Lower lobe of right lung (tissue), 2 donors: ENCODE measurements around the gene FGGY. TPM values are rescaled to one million over a fixed set of nuclear protein-coding genes. Genes with fewer than 3 reads are reported as not detected.
A peak's percentile ranks its signal among the peaks of the same experiment; 100 is the strongest.

Experiments used
- ATAC-seq, 2 donors: fragments of 200-7000 bp; cut with Tn5 transposase; one replicate each; pipeline ENCODE4 v1.9.1; 2020 to 2022; ENCODE audit warnings: mild to moderate bottlenecking in 2 of 2, moderate library complexity in 2 of 2
- DNase-seq: peaks from one replicate; pipeline ENCODE4 v3.0.0-alpha.2; 2020
- H3K27ac ChIP-seq: fragments of 200-600 bp; one replicate; pipeline ENCODE4 v1.8.0; 2022
- H3K27me3 ChIP-seq: fragments of 200-600 bp; one replicate; pipeline ENCODE4 v1.8.0; 2022; ENCODE audit warnings: low read depth
- H3K36me3 ChIP-seq: fragments of 200-600 bp; one replicate; pipeline ENCODE4 v1.8.0; 2022; ENCODE audit warnings: mild to moderate bottlenecking
- H3K4me1 ChIP-seq: fragments of 200-600 bp; one replicate; pipeline ENCODE4 v1.8.0; 2022
- H3K4me3 ChIP-seq: fragments of 200-600 bp; one replicate; pipeline ENCODE4 v1.8.0; 2022; ENCODE audit warnings: mild to moderate bottlenecking
- H3K9me3 ChIP-seq: fragments of 200-600 bp; one replicate; pipeline ENCODE4 v1.8.0; 2022
- CTCF ChIP-seq: fragments of 200-600 bp; IDR thresholded peaks from one replicate; pipeline ENCODE4 v1.8.0; 2022; ENCODE audit warnings: antibody characterized with exemption, mild to moderate bottlenecking
- intact Hi-C: fragments of 100-400 bp; cut with DNase I; formaldehyde crosslinking; loops from one replicate; pipeline ENCODE4 v1.11.0; 2022
- total RNA-seq: library from RNA; stranded (reverse); fragmentation: NEBNext Ultra II Directional; extraction: Animal tissue kit (Norgen Biotek cat#: 25700); gene quantifications from one replicate; pipeline ENCODE4 v1.2.1, GENCODE V29; 2021
- donor health status: DM: no; HTN: yes; CAD: no; lungs with severe emphysema.

The FGGY gene
- total RNA-seq, 1 donor from 2014 or later, result 31.4 TPM

DNA sequence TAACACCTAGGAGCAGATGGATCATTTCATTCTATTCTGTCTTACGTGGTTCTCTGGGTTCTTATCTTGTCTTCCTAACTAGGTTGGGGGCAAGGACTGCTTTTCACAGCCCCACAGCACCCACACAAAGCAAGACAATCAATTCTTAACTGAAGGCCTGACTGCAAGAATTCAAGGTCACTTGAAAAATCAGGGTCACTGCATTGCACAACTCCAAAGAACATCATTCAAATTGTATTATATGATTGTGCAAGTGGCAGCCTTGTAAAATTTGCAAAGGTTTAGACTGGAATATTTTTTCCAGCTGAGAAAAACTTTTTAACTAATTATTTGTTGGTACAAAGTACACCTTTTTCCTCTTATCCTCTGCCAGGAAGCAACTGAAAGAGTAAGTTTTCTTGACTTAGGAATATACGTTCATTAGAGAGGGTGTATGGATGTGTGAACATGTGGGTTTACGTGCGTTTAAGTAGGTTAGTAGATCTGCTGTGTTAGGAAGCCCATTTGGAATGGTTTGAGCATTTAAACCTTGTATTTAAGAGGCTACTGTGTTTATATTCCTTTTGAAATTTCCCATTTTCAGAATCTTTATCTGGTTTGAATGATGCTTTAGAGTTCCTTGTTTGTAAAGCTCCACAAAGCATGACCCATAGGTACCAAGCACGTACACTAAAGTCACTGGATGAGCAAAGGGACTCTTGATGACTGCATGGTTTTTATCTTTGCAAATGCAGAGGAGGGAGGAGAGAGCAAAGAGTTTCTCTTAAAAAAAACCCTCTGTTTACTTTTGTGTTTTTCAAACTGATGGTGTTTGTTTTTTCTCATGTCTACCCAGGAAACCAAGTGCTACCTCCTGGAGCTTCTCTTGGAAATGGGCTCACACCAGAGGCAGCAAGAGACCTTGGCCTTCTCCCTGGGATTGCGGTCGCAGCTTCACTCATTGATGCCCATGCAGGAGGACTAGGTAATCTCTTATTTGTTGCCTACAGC lies 214.9 kb downstream of the FGGY start:
- Histone ChIP-seq H3K27ac (no peak overlapping the region), H3K36me3 (no peaks in the 10 kb centered on the region), H3K9me3 (no peaks in the 10 kb centered on the region), H3K27me3 (no peaks in the 10 kb centered on the region), H3K4me1 (no peaks in the 10 kb centered on the region), H3K4me3 (no peak overlapping the region)
- intact Hi-C loops, result no loop called here
- no peak for ATAC-seq
- DNase-seq, result no peak
- TF ChIP-seq CTCF, result no peak

GRCh38 chr1:59512702-59513101 lies 215.8 kb downstream of the FGGY start:
- Histone ChIP-seq H3K36me3 (no peaks in the 10 kb centered on the region), H3K27ac (no peak overlapping the region), H3K4me3 (no peak overlapping the region), H3K4me1 (no peaks in the 10 kb centered on the region), H3K9me3 (no peaks in the 10 kb centered on the region), H3K27me3 (no peaks in the 10 kb centered on the region)
- DNase-seq (no peak), ATAC-seq (no peak)
- no peak for TF ChIP-seq CTCF
- intact Hi-C loops, result no loop called here

DNA sequence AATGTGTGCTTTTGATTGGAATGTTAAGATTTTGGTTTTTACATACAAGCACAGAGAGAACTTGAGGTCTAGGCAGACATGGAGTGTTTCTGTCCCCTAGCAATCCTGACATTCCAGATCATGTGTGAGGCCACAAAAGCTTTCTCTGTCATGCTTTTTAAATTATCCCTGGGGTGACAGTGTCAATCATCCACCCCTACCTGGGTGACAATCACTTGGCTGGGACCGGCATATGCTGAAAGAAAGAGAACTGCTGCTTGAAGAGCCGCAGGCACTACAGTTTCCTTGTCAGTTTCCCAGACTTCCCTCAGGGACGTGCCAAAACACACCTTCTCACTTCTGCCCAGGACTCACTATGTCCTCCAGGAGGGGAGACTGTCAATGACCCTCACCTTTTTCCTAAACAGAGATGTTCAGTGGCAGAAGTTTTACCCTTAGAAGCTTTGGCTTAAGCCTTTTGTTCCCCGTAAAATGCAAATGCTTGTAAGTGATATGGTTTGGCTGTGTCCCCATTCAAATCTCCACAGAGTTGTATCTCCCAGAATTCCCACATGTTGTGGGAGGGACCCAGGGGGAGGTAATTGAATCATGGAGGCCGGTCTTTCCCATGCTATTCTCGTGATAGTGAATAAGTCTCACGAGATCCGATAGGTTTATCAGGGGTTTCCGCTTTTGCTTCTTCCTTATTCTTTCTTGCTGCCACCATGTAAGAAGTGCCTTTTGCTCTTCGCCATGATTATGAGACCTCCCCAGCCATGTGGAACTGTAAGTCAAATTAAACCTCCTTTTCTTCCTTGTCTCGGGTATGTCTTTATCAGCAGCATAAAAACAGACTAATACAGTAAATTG lies 217.4 kb downstream of the FGGY start:
- Histone ChIP-seq H3K9me3 (no peaks in the 10 kb centered on the region), H3K36me3 (no peaks in the 10 kb centered on the region), H3K27ac (no peak overlapping the region), H3K27me3 (no peaks in the 10 kb centered on the region), H3K4me1 (no peaks in the 10 kb centered on the region), H3K4me3 (no peak overlapping the region)
- DNase-seq (no peak), ATAC-seq (peak in 1 of 2 donors; percentile 16)
- intact Hi-C loops, result no loop called here
- no peak for TF ChIP-seq CTCF

- H3K27ac ChIP-seq, result no peak overlapping the region
- TF ChIP-seq CTCF, result no peak
Observed at GRCh38 chr1:59516881-59517280, 220.0 kb downstream of the FGGY start.

DNA sequence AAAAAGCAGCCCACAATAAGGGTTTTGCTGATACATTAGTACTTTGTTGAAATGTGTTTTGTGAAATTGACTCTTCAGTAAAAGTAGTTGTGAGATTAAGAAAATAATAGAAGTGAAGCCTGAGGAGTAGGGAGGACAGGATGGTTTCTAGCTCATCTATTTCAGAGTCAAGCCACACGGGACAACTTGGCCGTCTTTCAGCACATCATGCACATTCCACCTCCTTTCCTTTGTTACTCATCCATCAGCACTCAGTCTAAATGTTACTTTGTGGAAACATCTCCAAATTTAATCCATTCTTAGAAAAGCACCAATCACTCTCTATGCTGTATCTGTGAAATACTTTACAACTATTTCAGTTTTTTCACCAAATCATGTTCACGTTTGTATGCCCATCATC lies 223.3 kb downstream of the FGGY start:
- intact Hi-C loops, result no loop called here
- ATAC-seq, result no peak
- H3K4me1 ChIP-seq, result peaks cover 6% of the 10 kb centered on the region
- H3K36me3 ChIP-seq, result no peaks in the 10 kb centered on the region
- H3K27me3 ChIP-seq, result no peaks in the 10 kb centered on the region
- H3K4me3 ChIP-seq, result no peak overlapping the region
- no peak overlapping the region for H3K27ac ChIP-seq
- no peak for TF ChIP-seq CTCF
- H3K9me3 ChIP-seq, result no peaks in the 10 kb centered on the region
- no peak for DNase-seq

More at GRCh38 chr1:59516881-59517280, 220.0 kb downstream of the FGGY start:
- Histone ChIP-seq H3K36me3 (no peaks in the 10 kb centered on the region), H3K27me3 (no peaks in the 10 kb centered on the region), H3K9me3 (no peaks in the 10 kb centered on the region), H3K4me1 (peaks cover 6% of the 10 kb centered on the region), H3K4me3 (no peak overlapping the region)
- intact Hi-C loops, result no loop called here
- ATAC-seq, result no peak
- no peak for DNase-seq
